K562 (cell line): ENCODE results near the gene COL15A1. TPM values are rescaled to one million over a fixed set of nuclear protein-coding genes. Genes with fewer than 3 reads are reported as not detected.
A peak's percentile ranks its signal among the peaks of the same experiment; 100 is the strongest.

Experiments
- BHLHE40 ChIP-seq: IDR thresholded peaks from 2 replicates; pipeline ENCODE4 v1.6.1; 2011; ENCODE audit warnings: low read length, improper control_type of control experiment
- CBX8 ChIP-seq: fragments of 200-600 bp; sonication (generic); IDR thresholded peaks from 2 replicates; pipeline ENCODE4 v1.6.1; 2012; ENCODE audit warnings: borderline replicate concordance, mixed run types, low read depth, mild to moderate bottlenecking, moderate library complexity, mixed read lengths, low read length, control low read depth, inconsistent platforms; ENCODE audit not compliant: poor library complexity, severe bottlenecking; ENCODE audit errors: extremely low read depth
- COPS2 ChIP-seq: fragments of 450-650 bp; conservative IDR thresholded peaks from 2 replicates; pipeline ENCODE4 v1.6.1; 2016; ENCODE audit warnings: mild to moderate bottlenecking, moderate library complexity
- GTF2E2 ChIP-seq: fragments of 200-800 bp; sonication (Bioruptor generic); IDR thresholded peaks from 2 replicates; pipeline ENCODE4 v1.6.1; 2016; ENCODE audit warnings: missing genetic modification characterization, missing compliant biosample characterization
- HCFC1 ChIP-seq: IDR thresholded peaks from 2 replicates; pipeline ENCODE4 v1.6.1; 2012; ENCODE audit warnings: low read depth, low read length, improper control_type of control experiment
- HDAC8 ChIP-seq: fragments of 450-650 bp; IDR thresholded peaks from 2 replicates; pipeline ENCODE4 v1.6.1; 2016; ENCODE audit warnings: mild to moderate bottlenecking, missing genetic modification characterization, moderate library complexity, missing compliant biosample characterization
- ILK ChIP-seq: fragments of 450-650 bp; IDR thresholded peaks from 2 replicates; pipeline ENCODE4 v1.6.1; 2016; ENCODE audit warnings: missing genetic modification characterization, low read depth, mild to moderate bottlenecking, missing compliant biosample characterization, moderate library complexity, borderline replicate concordance
- NCOR1 ChIP-seq: fragments of 450-650 bp; IDR thresholded peaks from 2 replicates; pipeline ENCODE4 v1.6.1; 2016; ENCODE audit warnings: mild to moderate bottlenecking, moderate library complexity
- PYGO2 ChIP-seq: fragments of 450-650 bp; IDR thresholded peaks from 2 replicates; pipeline ENCODE4 v1.6.1; 2016; ENCODE audit warnings: mild to moderate bottlenecking, missing genetic modification characterization, moderate library complexity, missing compliant biosample characterization
- SMARCA4 ChIP-seq: fragments of 450-650 bp; IDR thresholded peaks from 2 replicates; pipeline ENCODE4 v1.6.1; 2016
- TBP ChIP-seq: optimal IDR thresholded peaks from 2 replicates; pipeline ENCODE3; 2011; ENCODE audit warnings: low read depth, low read length, improper control_type of control experiment
- TGIF2 ChIP-seq: sonication (generic); formaldehyde crosslinking; IDR thresholded peaks from 2 replicates; pipeline ENCODE4 v1.8.1; 2022; ENCODE audit warnings: mild to moderate bottlenecking, missing genetic modification reagents, moderate library complexity
- ZBTB1 ChIP-seq: sonication (generic); formaldehyde crosslinking; IDR thresholded peaks from 2 replicates; pipeline ENCODE4 v1.8.1; 2023; ENCODE audit warnings: missing genetic modification reagents, low read depth, mild to moderate bottlenecking, borderline replicate concordance
- ZBTB12 ChIP-seq: fragments of 250-450 bp; sonication (Bioruptor Pico); IDR thresholded peaks from 2 replicates; pipeline ENCODE4 v1.4.0; 2020
- ZNF165 ChIP-seq: fragments of 250-450 bp; sonication (Bioruptor Pico); IDR thresholded peaks from 2 replicates; pipeline ENCODE4 v1.4.0; 2020; ENCODE audit warnings: borderline replicate concordance
- ZNF436 ChIP-seq: fragments of 250-450, 450-650 bp; sonication (Bioruptor Pico); formaldehyde crosslinking; IDR thresholded peaks from 2 replicates; pipeline ENCODE4 v1.7.0; 2020; ENCODE audit warnings: mild to moderate bottlenecking
- ZNF445 ChIP-seq: fragments of 250-450 bp; sonication (Bioruptor Pico); IDR thresholded peaks from 2 replicates; pipeline ENCODE4 v1.4.0; 2020; ENCODE audit warnings: low read depth, mild to moderate bottlenecking, moderate library complexity
- polyA plus RNA-seq, 8 experiments: library from polyadenylated mRNA; depleted of rRNA in 4 of 8; stranded (reverse) in 5 of 8; unstranded in 3 of 8; fragments of >200 nt; fragmentation: Nextera tagmentation in 2 of 8; fragmentation: Illumina TruSeq in 1 of 8; extraction: Ambion mirVana in 2 of 8; extraction: Trizol in 1 of 8; gene quantifications; 2 replicates each; pipeline versions ENCODE4 v1.2.1 to v1.2.3, GENCODE V29; 2011 to 2014; ENCODE audit warnings: inconsistent platforms in 1 of 8, missing spikeins in 1 of 8
- total RNA-seq, 7 experiments: library from RNA; depleted of rRNA in 6 of 7; stranded (reverse); fragments of >200 nt in 6 of 7; fragmentation: Illumina TruSeq in 2 of 7; extraction: Trizol in 2 of 7; gene quantifications; 2 replicates each; pipeline versions ENCODE4 v1.2.1 to v1.2.3, GENCODE V29; 2011 to 2021; ENCODE audit warnings: low replicate concordance in 1 of 7
- TF ChIP-seq, protein P1 (sequence below): IDR thresholded peaks from 2 replicates; pipeline ENCODE4 v1.6.1; 2012; ENCODE audit warnings: low read depth, low read length, improper control_type of control experiment, borderline replicate concordance
- TF ChIP-seq, protein P2 (sequence below): fragments of 450-650 bp; IDR thresholded peaks from 2 replicates; pipeline ENCODE4 v1.6.1; 2014; ENCODE audit warnings: low read depth, mild to moderate bottlenecking, moderate library complexity, borderline replicate concordance
- TF ChIP-seq, protein P3 (sequence below): IDR thresholded peaks from 3 replicates; pipeline ENCODE4 v1.6.1; 2011; ENCODE audit warnings: borderline replicate concordance, mild to moderate bottlenecking, moderate library complexity; ENCODE audit not compliant: insufficient read length; ENCODE audit errors: extremely low read depth

The COL15A1 gene
- total and polyA plus RNA-seq, 9 of the 15 experiments (the other 6 are each of a cell fraction or from before 2014, with no cell fraction given): 0.46 to 5.1 (median 2.6) TPM

DNA sequence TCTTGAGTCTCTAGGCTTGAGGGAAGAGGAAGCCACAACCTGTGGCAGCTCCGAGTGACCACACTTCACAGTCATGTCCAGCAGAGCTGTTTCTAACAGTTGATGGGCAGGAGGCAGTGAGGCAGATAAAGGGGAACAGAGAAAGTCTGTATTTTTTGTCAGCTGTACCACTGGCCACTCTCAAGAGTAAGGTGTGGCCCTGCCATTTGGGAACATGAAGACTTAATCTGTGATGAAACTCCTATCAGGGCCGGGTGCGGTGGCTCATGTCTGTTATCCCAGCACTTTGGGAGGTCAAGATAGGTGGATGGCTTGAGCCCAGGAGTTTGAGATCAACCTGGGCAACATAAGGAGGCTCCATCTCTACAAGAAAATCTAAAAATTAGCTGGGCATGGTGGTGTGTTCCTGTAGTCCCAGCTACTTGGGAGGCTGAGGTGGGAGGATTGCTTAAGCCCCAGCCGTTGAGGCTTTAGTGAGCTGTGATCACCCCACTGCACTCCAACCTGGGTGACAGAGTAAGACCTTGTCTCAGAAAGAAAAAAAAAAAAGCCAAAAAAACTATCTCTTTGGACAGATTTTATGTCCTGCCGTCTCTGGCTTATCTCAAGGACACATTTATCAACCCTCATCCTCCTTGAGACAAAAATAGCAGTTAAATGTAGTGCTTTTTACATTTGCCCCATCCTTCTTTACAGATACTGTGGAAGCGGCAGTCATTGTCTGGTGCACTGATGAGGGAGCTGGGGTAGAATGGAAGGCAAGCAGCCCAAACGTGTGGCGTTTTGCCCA is 11.9 kb upstream of the COL15A1 start (continued):
- TF ChIP-seq ZNF445 (CRISPR knock-in tag): no peak
- no peak for TF ChIP-seq TBP
- no peak for TF ChIP-seq ZBTB1 (CRISPR knock-in tag)
- TF ChIP-seq ZNF436 (CRISPR knock-in tag): no peak
- TF ChIP-seq NCOR1: peak; percentile 92
- TF ChIP-seq ZBTB12 (CRISPR knock-in tag): no peak
- TF ChIP-seq, protein P1, sequence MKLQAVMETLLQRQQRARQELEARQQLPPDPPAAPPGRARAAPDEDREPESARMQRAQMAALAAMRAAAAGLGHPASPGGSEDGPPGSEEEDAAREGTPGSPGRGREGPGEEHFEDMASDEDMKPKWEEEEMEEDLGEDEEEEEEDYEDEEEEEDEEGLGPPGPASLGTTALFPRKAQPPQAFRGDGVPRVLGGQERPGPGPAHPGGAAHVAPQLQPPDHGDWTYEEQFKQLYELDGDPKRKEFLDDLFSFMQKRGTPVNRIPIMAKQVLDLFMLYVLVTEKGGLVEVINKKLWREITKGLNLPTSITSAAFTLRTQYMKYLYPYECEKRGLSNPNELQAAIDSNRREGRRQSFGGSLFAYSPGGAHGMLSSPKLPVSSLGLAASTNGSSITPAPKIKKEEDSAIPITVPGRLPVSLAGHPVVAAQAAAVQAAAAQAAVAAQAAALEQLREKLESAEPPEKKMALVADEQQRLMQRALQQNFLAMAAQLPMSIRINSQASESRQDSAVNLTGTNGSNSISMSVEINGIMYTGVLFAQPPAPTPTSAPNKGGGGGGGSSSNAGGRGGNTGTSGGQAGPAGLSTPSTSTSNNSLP: no peak; the same call in 1 of the 2 replicates
- TF ChIP-seq SMARCA4: peak; percentile 94
- TF ChIP-seq, protein P2, sequence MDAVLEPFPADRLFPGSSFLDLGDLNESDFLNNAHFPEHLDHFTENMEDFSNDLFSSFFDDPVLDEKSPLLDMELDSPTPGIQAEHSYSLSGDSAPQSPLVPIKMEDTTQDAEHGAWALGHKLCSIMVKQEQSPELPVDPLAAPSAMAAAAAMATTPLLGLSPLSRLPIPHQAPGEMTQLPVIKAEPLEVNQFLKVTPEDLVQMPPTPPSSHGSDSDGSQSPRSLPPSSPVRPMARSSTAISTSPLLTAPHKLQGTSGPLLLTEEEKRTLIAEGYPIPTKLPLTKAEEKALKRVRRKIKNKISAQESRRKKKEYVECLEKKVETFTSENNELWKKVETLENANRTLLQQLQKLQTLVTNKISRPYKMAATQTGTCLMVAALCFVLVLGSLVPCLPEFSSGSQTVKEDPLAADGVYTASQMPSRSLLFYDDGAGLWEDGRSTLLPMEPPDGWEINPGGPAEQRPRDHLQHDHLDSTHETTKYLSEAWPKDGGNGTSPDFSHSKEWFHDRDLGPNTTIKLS: 0 out of 2 replicates have a peak, but pooled peaks have one; percentile 35
- no peak for TF ChIP-seq ILK (tag)
- no peak for TF ChIP-seq HCFC1
- no peak for TF ChIP-seq GTF2E2
- TF ChIP-seq CBX8: no peak
- TF ChIP-seq PYGO2 (tag): peak; percentile 57; the same call in 1 of the 2 replicates
- no peak for TF ChIP-seq COPS2
- TF ChIP-seq TGIF2 (CRISPR knock-in tag): no peak
- TF ChIP-seq ZNF165 (CRISPR knock-in tag): no peak
- peak; percentile 32; the same call in 1 of the 2 replicates for TF ChIP-seq BHLHE40
- TF ChIP-seq HDAC8 (tag): no peak
- TF ChIP-seq, protein P3, sequence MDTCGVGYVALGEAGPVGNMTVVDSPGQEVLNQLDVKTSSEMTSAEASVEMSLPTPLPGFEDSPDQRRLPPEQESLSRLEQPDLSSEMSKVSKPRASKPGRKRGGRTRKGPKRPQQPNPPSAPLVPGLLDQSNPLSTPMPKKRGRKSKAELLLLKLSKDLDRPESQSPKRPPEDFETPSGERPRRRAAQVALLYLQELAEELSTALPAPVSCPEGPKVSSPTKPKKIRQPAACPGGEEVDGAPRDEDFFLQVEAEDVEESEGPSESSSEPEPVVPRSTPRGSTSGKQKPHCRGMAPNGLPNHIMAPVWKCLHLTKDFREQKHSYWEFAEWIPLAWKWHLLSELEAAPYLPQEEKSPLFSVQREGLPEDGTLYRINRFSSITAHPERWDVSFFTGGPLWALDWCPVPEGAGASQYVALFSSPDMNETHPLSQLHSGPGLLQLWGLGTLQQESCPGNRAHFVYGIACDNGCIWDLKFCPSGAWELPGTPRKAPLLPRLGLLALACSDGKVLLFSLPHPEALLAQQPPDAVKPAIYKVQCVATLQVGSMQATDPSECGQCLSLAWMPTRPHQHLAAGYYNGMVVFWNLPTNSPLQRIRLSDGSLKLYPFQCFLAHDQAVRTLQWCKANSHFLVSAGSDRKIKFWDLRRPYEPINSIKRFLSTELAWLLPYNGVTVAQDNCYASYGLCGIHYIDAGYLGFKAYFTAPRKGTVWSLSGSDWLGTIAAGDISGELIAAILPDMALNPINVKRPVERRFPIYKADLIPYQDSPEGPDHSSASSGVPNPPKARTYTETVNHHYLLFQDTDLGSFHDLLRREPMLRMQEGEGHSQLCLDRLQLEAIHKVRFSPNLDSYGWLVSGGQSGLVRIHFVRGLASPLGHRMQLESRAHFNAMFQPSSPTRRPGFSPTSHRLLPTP: no peak
